Right lobe of liver (tissue), 4 donors: ENCODE measurements around the gene NTM.

Experiments
- CTCF ChIP-seq, 4 donors: fragments of 200-600 bp in 3 of 4; fragments of 450-650 bp in 1 of 4; IDR thresholded peaks; one replicate each; pipeline versions ENCODE4 v1.5.1 to v1.8.0; 2016 to 2022; ENCODE audit warnings: antibody characterized with exemption in 4 of 4, mild to moderate bottlenecking in 2 of 4
- POLR2A ChIP-seq: fragments of 450-650 bp; IDR thresholded peaks from one replicate; pipeline ENCODE4 v1.6.1; 2017; ENCODE audit warnings: antibody characterized with exemption, mild to moderate bottlenecking
- donor health status: DM: no; HTN: no; CAD: no.
- donor health status: DM: no; HTN: no; CAD: no.
- donor health status: DM: no; HTN: yes; CAD: no.

GRCh38 chr11:131681920-131682319, 311.5 kb downstream of the NTM start:
- no peak for TF ChIP-seq CTCF (IDR thresholded peaks at IDR 0.05)
- no peak for TF ChIP-seq POLR2A
